Measurements from ENCODE around the gene PEPD.

PEPD gene

DNA sequence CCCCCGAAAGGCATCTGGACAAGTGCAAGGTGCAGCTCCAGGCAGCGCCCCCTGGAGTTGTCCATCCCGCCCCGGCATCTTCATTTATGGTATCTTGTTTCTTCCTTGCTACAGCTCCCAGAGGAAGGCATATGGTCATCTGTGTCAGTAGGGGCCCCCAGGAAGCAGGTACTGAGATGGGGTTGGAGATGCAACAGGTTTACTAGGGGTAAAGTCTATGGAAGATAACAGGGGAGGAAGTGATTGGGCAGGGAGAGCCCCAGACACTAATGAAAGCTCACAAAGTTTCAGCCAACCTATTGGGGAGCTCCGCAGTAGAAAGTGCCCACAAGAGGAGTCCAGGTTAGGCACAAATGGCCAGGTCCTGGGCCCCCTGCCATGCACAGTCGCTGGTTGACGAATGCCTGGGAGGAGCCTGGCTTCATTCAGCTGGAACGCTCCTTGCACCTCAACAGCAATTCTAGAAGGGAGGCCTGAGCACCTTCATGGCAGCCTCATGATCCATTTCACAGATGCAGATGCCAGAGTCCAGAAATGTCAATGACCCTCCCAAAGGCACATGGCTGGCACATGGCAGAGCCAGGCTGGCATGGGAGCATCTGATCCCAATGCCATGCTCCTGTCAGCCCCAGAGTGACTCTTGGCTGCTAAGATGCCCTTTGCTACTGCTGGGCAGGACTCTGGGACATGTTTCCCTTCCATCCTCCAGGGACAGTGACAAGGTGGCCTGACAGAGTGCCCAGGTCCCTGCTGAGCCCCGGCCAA is 23.8 kb upstream of the PEPD start:
- DNase-seq: no peak

DNA sequence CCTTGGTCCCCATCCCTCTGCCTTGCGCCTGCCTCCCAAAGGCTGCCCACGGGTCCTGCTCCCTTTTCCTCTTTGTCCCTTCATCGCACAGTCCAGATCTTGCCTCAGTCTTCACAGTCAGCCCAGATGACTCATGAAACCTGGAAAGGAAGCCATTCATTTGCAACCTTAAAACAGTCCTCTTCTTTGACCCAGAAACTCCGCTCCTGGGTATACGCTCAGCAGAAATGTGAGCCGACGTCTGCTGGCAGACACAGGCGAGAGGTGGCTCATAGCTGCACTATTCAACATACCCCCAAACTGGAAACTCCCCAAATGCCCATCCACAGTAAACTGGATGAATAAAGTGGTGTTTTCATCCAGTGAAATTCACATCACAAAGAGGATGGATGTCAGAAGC is 13.6 kb upstream of the PEPD start:
- no peak for DNase-seq

DNA sequence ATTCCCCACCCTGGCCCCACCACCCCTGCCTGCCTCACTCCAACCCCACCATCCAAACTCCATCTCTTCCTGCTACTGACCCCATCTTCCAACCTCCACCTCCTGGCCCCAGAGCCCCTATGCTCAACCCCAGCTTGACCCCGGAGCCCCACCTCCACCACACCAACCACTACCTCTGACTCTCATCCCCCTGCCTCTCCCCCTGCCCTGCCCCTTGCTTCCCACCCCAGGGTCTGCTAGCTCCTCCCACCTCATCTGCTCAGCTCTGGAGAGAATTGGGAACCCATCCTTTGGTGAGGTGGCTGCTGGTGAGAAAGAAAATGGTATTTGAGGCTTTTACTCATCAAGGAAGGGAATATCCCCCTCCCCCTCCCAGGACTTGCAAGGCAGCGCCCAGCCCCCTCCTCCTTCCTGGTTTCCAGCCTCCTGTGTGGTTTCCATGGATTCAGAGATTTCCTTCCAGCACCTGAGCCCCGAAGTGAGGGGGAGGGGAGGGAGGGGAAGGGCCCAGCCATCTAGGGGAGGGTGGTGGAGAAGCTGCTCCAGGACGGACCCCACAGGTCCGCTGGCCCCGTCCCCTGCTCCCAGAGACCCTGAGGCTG is 11.4 kb upstream of the PEPD start:
- no peak for DNase-seq

DNA sequence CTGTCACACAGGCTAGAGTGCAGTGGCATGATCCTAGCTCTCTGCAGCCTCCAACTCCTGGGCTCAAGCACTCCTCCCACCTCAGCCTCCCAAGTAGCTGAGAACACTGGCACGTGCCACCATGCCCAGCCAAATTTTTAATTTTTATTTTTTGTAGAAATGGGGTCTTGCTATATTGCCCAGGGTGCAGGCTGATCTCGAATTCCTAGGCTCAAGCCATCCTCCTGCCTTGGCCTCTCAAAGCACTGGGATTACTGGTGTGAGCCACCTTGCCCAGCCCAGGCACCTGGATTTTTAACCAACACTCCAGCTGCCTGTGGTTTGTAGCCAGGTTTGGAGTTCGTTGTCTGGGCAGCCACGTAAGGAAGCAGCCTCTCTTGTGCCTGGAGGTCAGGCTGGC is 9.3 kb upstream of the PEPD start:
- DNase-seq: no peak

DNA sequence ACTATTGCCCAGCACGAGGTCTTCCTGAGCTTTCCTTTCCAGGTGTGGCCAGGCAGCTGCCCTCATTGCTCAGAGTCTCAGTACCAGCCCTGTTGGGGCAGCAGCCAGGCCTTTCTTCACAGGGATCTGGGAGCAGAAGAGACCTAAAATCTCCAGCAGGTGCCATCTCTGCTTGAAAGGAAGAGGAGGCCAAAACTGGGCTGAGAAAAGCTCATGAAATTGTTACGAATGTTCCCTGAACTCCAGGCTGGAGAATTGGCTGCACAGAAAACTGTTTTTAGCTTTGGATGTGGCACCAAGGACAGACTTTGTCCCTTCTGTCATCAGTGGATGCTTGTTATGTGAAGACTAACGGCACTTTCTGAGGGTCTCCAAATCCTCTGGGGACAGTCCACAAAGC is 8.7 kb upstream of the PEPD start:
- DNase-seq: no peak

DNA sequence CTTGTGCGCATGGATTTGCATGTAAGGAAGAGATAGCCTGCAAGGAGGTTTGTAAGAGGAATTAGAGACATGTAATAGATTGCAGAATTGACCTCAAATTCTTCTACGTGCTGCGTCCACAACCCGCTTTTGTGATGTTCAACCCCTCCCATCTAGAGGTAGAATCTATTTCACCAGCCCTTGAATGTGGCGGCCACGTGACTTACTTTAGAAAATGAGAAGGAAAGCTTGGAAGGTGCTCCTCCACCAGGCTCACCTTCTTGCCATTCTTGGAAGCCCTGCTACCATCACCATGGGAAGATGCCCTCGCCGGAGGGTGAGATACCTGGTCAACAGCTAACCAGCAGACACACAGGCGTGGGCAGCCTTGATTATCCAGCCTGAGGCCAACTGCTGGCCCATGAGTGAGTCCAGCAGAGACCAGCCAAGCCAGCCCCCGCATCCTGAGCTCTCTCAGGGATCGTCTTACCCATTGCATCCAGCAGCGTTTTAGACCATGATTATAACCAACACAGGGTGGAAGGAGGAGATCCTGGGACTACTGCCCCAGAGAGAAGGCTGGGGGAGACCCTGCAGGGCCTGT is 7.6 kb upstream of the PEPD start:
- DNase-seq: no peak

DNA sequence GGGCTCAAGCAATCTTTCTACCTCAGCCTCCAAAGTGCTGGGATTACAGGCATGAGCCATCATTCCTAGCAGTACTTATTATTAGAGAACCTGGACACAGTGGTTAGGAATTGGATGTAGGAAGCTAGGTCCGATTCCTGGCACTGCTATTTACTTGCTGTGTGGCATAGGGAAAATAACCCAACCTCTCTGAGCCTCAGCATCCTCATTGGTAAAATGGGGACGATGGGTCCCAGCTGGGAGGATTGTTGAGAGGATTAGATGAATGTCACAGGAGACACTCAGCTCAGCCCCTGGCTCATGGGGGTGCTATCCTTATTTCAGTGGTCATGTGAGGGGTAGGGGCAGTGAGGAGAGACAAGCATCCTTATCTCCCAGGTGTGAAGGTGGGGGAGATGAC is 6.8 kb upstream of the PEPD start:
- DNase-seq: no peak

DNA sequence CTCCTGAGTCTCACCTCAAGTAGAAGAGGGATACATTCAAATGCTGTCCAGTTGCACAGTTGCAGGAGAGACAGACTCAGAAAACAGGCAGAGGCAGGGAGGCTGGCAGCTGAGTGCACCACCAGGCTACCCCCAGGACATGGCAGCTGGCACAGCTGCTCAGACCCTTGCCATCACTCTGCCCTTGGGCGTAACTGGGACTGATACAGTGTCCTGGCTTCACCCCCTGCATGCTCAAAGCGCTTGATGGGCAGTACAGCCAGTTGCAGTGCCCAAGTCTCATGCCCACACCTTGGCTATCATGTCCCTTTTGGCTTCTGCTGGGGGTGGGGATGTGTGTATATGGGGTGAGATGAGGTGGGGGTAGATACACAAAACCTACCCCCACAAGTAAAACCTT is 5.5 kb upstream of the PEPD start:
- DNase-seq: no peak

DNA sequence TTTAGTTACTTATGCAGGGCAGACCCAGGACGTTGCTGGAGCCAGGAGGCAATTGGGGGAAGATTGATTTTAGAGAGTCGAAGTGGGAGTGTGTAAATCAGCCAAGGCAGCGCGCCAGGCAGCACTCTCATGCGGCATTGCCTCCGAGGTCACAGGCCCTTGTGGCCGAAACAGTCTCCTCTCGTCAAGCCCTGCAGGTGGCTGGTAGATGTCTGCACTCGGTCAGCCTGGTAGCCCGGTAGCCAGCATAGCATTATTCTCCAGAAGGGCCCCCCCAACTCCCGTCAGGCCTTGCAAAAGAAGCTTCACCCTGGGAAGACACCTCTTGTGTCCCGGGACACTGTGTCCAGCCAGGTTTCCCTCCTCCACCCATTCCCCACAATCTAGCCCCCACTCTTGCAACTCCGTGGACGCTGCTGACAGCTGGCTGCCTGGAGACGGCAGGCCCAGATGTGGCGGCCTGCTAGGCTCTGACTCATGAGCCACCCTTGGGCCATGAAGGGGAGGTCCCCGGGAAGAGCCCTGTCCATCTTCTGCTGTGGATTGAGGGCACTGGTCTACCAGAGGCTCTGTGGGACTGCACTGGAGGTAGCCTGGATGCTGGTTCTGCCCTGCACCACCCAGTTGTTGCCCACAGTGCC is 2.6 kb upstream of the PEPD start:
- no peak for DNase-seq

DNA sequence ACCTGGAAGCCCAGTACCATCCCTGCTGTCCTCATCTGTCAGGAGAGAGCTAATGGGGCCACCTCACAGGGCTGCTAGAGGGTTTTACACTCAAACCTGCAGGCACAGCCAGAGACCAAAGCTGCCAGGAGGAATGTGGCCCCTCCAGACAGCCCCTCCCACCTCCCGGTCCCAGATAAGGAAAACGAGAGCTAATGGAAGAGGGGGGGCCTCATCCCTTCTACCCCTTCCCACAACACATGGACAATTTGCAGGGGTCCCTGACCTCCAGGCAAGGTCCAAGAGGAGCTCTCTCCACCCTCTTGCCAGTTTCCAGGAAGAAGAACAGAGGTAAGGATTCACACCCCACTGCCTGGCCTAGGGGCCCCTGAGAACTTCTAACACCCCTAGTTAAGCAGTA is 1.6 kb upstream of the PEPD start:
- DNase-seq: no peak

DNA sequence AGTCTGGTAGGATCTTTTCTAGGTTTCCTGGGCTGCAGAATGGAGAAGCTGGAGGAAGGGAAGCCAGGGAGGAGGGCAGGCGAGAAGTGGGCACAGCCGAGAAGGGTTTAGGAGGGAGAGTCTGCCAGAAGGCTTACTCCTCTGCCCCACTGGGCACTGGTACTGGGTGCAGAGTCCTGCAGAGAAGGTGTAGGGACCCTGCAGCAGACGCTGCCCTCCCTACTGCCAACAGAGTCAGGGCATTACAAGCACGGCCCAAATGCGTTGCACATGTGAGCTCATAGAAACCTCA is 726 bp upstream of the PEPD start:
- DNase-seq: no peak

DNA sequence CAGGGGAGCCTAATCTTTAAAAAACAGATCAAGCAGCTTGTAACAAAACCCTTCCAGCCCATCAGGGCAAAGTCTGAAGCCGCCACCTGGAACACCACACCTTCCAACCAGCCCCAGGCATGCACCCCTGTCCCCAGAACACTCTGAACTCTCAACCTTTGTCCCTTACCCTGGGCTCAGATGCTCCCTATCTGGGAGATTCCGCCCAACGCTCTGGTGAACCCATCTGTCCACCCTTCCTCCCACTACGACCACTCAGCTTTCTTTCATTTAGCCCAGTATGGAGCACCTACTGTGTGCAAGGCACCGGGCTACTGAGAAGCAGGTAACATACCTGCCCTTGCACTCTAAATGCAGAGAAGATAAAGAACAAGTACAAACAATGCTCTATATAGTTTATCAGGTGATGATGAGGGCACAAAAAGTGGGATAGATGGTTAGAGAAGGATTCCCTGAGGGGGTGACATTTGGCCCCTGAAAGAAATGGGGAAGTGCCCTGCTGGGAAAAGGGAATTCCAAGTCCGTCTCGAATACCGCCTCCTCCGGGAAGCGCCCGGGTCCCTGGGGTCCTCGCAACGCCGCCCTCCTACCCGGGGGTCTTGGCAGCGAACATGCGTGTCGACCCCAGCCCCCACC is 629 bp downstream of the PEPD start:
- DNase-seq: no peak

DNA sequence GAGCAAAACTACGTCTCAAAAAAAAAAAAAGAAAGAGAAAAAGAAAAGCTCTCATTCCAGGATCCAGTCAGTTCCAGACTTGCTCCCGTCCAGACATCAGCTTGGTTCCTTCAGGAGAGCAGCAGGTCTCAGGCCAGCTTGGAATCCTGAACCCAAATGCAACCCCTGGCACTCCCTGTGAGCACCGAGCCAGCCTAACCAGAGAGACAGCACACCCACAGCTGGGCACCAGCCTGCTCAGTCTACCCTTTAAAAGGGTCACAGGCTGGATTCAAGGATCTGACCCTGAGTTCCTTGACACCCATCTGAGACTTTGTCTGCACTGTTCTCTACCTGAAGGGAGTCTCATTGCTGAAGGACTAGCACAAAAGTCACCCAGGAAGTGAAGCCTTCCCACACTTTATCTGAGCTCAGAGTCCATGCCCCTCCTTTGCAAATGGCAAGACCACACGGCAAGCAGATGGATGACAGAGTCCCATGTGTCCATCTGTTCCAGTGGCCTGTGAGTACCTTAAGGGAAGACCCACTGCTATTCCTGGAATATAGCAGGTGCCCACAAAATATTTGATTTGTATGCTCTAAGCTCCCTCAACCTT is 1.4 kb downstream of the PEPD start:
- no peak for DNase-seq

DNA sequence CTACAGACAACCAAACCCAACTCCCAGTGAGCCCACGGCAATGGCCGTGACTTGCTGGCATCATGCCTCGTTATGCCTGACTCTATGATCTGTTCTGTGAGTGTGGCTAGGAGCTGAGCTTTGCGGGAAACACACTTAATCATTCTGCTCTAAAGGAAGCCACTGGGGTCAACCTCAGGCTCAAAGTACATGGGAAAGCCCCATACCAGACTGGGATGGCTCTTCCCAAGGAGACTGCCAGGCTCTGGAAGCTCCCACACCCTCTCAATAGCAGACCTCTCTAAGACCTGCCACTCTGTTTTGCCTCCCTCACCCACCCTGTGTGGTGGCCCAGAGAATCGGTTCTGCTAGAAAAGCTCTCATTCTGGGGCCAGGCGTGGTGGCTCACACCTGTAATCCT is 2.2 kb downstream of the PEPD start:
- DNase-seq: no peak

DNA sequence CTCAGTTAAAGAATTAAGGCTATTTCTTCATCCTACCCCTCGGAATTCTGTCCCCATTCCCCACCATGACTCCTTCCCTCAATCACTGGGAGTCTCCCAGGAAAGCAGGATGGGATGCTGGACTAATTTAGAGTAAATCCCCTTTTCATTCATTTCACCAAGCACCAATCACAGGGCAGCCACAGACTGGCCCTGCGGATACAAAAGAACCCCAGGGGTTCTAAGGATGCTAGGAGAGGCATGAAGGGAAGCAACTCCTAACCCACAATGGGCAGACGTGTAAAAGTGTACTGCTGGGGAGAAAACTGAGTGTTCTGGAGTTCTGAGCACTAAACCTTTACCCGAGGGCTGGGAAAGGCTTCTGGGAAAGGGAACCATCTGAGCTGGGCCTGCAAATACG is 3.0 kb downstream of the PEPD start:
- DNase-seq: no peak

DNA sequence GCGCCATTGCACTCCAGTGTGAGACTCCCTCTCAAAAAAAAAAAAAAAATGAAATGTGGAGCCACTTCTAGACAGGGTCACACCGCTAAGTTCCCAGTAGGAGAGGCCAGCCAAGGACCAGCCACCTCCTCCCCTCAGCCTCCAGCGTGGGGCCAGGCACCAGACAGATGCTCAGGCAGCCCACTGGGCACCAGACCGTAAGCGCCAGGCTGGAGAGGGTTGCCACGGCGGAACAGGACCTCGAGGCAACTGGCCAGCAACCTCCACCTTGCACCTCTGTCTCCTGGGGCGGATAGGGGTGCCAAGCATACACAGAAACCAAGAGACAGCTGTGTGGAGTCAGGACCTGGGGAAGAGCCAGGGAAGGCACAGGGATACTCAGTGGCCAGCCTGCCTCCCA is 3.7 kb downstream of the PEPD start:
- no peak for DNase-seq

DNA sequence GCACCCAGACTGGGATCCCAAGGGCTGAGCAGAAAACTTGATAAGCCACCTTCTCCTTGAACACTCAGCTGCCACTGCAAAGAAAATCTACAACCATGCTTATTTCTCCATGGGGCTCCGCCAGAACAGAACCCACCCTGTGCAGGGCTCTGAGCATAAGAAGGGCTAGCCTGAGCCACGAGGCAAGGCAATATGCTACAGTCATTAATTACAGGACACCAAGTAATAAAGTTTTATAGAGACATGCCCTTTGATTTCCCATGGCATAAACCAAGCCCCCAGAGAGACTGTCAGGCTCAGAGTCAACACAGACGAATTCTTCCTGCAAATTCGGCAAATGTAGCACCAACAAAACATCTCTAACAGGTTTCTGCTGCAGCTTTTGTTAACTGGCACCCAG is 5.7 kb downstream of the PEPD start:
- DNase-seq: no peak

DNA sequence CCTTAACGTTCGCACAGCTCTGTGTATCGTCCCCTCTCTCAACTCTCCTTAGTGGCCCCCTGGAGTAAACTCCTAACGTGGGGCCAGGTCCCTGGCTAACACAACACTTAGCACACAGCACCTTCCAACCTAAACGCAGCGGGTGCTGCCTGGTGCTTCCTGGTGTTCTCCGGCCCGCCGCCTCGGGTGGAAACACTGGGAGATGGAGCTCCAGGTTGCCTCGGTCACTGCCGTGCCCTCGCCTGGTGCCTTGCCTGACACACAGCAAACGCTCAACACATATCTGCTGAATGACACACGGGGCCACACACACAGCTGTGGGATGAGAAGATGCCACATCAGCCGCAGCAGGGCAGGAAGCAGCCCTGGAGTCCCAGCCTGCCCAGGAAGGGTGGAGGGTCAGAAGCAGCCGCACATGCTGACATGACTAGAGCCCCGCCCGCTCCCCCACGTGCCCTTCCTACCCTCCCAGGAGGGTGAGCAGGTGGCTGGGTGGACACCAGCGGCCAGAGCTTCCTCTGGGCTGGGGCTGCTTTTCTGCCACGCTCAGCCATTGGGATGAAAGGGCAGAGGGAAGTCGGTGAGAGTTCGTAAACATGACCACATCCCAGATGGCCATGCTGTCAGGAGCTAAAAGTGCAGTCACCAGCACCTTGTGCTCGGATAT is 6.6 kb downstream of the PEPD start:
- no peak for DNase-seq

DNA sequence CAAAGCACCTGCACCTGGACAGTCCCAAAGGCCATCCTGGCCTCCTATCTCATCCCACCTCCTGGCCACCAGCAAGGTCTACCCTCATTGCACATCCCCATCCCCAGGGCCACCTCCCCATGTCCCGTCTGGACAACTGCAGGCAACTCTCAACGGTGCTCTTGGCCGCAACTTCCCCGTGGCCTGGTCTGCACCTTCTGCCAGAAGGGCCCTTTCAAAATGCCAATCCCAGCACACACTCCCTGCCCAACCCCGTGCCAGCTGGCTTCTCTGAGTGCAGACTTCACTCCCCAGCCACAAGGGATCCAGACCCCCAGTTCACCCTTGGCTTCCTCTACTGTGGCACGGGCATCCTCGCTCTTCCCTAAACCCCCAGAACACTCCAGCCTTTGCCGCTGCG is 8.2 kb downstream of the PEPD start:
- no peak for DNase-seq

DNA sequence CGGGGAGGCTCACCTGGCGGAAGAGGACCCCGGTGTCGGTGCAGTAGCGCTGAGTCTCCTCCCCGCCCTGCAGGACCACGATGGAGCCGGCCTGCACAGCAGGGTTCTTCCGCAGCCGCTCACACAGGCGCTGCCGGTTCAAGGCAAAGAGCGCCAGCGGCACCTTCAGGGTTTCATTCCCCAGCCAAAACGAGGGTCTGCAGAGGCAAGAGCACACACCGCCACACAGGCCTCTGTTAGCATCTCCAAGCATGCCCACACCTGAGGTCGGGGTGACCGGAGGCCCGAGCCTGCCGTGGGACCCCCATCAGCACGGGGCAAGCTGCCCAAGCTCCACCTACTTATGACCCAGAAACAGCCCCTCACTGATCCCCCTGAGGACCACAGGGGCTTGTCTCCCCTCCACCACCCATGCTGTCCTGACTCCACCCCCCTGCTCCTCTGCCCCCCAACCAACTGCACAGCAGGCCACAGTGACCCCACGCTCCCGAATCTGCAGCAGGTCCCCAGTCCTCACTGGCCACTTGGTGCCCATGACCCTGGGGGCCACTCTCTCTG is 8.9 kb downstream of the PEPD start:
- DNase-seq: no peak

DNA sequence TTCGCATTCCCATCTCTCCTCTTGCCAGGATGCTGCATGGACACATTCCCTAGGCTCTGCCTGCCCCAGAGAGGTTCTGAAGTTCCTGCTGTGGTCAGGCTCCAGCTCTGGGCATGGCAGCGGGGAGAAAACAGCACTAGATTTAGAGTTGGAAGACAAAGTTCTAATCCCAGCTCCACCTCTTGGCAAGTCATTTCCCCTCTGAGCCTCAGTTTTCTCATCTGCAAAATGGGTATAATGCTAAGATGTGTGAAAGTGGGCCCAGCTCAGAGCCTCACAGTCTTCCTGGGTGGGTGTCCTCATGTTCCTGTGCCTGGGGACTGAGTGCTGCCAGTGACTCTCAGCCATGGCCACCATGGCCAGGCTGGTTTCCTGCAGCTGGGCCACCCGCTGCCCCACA is 9.6 kb downstream of the PEPD start:
- DNase-seq: no peak

DNA sequence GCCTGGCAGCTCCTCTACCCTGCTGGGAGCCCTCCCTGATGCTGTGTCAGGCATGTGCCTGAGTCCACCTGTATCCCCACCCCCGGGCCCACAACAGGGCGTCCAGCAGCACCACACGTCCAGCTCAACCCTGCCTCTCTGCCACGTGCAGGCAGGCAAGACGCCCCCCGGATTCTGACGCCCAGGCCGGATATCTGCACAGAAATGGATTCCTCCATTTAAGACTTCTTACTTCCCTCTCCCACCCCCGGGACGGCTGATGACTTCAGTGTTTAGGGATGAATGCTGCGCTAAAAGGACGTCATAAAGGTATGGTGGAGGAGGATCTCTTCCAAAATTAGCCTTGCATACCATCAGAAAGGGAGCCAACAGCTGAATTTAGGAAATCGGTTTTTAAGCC is 10.2 kb downstream of the PEPD start:
- DNase-seq: no peak
